HG02642 (cell line): ENCODE results near the gene ZFP69B.
A peak's percentile ranks its signal among the peaks of the same experiment; 100 is the strongest.

Experiments used
- ATAC-seq: cut with Tn5 transposase; IDR thresholded peaks from one replicate; pipeline ENCODE4 v1.9.1; 2021; ENCODE audit warnings: mild to moderate bottlenecking; ENCODE audit not compliant: unreplicated experiment, poor library complexity

The ZFP69B gene

GRCh38 chr1:40449684-40450494 is at the start of gene ZFP69B:
ZFP69B (plus strand) TSS chr1:40450476; CDS start chr1:40450962, 486 bp downstream.
- peak; percentile 83 for ATAC-seq

GRCh38 chr1:40401473-40402201 is 48.6 kb upstream of the ZFP69B start:
- ATAC-seq, result no peak

GRCh38 chr1:40404670-40405462 is 45.4 kb upstream of the ZFP69B start:
- ATAC-seq, result no peak

- ATAC-seq, result no peak
Measured at GRCh38 chr1:40405812-40406211, 44.5 kb upstream of the ZFP69B start.

- no peak for ATAC-seq
Measured at GRCh38 chr1:40407453-40407852, 42.8 kb upstream of the ZFP69B start.

- no peak for ATAC-seq
Measured at GRCh38 chr1:40409467-40409866, 40.8 kb upstream of the ZFP69B start.

GRCh38 chr1:40411294-40411693 is 39.0 kb upstream of the ZFP69B start:
- ATAC-seq, result no peak

- no peak for ATAC-seq
Measured at GRCh38 chr1:40411843-40412242, 38.4 kb upstream of the ZFP69B start.

GRCh38 chr1:40413527-40414252 is 36.6 kb upstream of the ZFP69B start:
- ATAC-seq, result no peak

- no peak for ATAC-seq
Measured at GRCh38 chr1:40414331-40414730, 35.9 kb upstream of the ZFP69B start.

GRCh38 chr1:40416709-40417108 is 33.6 kb upstream of the ZFP69B start:
- no peak for ATAC-seq

GRCh38 chr1:40421431-40422384 is 28.6 kb upstream of the ZFP69B start:
- ATAC-seq, result no peak

GRCh38 chr1:40422630-40423263 is 27.5 kb upstream of the ZFP69B start:
- no peak for ATAC-seq

- ATAC-seq, result no peak
Measured at GRCh38 chr1:40423264-40423642, 27.0 kb upstream of the ZFP69B start.

- ATAC-seq, result no peak
Measured at GRCh38 chr1:40423951-40424618, 26.2 kb upstream of the ZFP69B start.

GRCh38 chr1:40425198-40425597 is 25.1 kb upstream of the ZFP69B start:
- ATAC-seq, result no peak

GRCh38 chr1:40431385-40431784 is 18.9 kb upstream of the ZFP69B start:
- no peak for ATAC-seq
